Left ventricle myocardium inferior (tissue), 1 donor: ENCODE results near the gene AIG1. TPM values are rescaled to one million over a fixed set of nuclear protein-coding genes. Genes with fewer than 3 reads are reported as not detected.

Source experiments
- DNase-seq: peaks from one replicate; pipeline ENCODE4 v3.0.0-alpha.2; 2020
- H3K27ac ChIP-seq: fragments of 200-600 bp; replicated peaks from 2 replicates; pipeline ENCODE4 v1.8.0; 2021
- H3K27me3 ChIP-seq: fragments of 200-600 bp; 2 replicates; pipeline ENCODE4 v1.8.0; 2021; ENCODE audit warnings: low read depth
- H3K36me3 ChIP-seq: fragments of 200-600 bp; 2 replicates; pipeline ENCODE4 v1.8.0; 2021
- H3K4me1 ChIP-seq: fragments of 200-600 bp; 2 replicates; pipeline ENCODE4 v1.8.0; 2021
- H3K4me3 ChIP-seq: fragments of 200-600 bp; 2 replicates; pipeline ENCODE4 v1.8.0; 2021; ENCODE audit warnings: mild to moderate bottlenecking, moderate library complexity
- H3K9me3 ChIP-seq: fragments of 200-600 bp; replicated peaks from 2 replicates; pipeline ENCODE4 v1.8.0; 2021
- CTCF ChIP-seq: fragments of 200-600 bp; IDR thresholded peaks from 2 replicates; pipeline ENCODE4 v1.8.0; 2021; ENCODE audit warnings: antibody characterized with exemption, mild to moderate bottlenecking, borderline replicate concordance
- intact Hi-C: fragments of 100-400 bp; cut with micrococcal nuclease; formaldehyde crosslinking; loops from one replicate; pipeline ENCODE4 v1.11.0; 2022
- total RNA-seq: library from RNA; stranded (reverse); fragmentation: NEBNext Ultra II Directional; extraction: Animal tissue kit (Norgen Biotek cat#: 25700); gene quantifications from one replicate; pipeline ENCODE4 v1.2.1, GENCODE V29; 2021
- donor health status: DM: no; HTN: yes; CAD: no; lungs with severe emphysema.

AIG1 gene
- total RNA-seq, 1 donor from 2014 or later = 76.5 TPM

DNA sequence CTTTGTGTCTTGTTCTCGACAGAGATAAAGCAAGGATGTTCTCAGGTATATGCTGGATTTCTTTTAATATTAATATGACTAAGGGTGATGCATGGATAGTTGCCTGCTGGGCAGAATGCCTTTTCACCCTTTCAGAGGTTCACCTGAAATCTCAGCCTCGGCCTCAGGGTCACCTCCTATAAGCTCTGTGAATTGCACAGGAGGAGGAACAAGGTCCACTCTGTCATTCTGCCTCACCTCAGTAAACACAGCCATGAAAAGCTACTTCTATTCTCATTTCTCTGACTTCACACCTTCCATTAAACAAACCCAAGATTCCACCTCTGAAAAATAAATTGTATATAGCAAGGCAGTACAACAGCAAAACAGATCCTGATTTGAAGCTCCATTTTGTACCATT, 38.1 kb upstream of the AIG1 start:
- intact Hi-C loops = no loop called here

DNA sequence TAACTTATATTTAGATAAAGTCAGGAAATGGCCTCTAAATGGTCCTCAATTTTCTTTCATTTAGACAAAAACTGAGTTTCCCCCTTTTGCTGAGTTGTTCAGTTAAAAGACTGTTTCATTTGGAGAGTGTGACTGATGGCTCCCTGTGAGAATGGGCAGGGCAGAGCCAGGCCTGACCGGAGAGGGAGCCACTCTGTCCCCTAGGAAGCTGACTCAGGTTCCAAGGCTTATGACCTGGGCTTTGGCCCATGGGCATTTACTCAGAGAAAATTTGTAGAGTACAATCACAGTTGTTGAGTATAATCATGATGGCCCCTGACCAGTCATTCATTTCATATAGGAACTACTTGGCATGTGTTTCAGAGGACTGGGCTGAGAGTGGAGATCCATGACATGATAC, 37.0 kb upstream of the AIG1 start:
- no peaks in the 10 kb centered on the region for H3K9me3 ChIP-seq
- DNase-seq = no peak
- intact Hi-C loops = no loop called here
- no peaks in the 10 kb centered on the region for H3K27me3 ChIP-seq
- H3K36me3 ChIP-seq = no peaks in the 10 kb centered on the region
- TF ChIP-seq CTCF = no peak
- H3K27ac ChIP-seq = no peak overlapping the region
- no peaks in the 10 kb centered on the region for H3K4me1 ChIP-seq
- H3K4me3 ChIP-seq = no peak overlapping the region

More for the DNA sequence above, 38.1 kb upstream of the AIG1 start:
- TF ChIP-seq CTCF = no peak
- H3K9me3 ChIP-seq = no peaks in the 10 kb centered on the region
- DNase-seq = no peak
- no peak overlapping the region for H3K27ac ChIP-seq
- no peak overlapping the region for H3K4me3 ChIP-seq
- no peaks in the 10 kb centered on the region for H3K36me3 ChIP-seq
- H3K4me1 ChIP-seq = no peaks in the 10 kb centered on the region
- no peaks in the 10 kb centered on the region for H3K27me3 ChIP-seq

- Histone ChIP-seq H3K4me3 (no peak overlapping the region), H3K4me1 (no peaks in the 10 kb centered on the region), H3K9me3 (no peaks in the 10 kb centered on the region), H3K27ac (no peak overlapping the region), H3K27me3 (no peaks in the 10 kb centered on the region), H3K36me3 (no peaks in the 10 kb centered on the region)
- intact Hi-C loops = loop anchor here (5.0 kb wide), 1 partner anchor 333 kb away; no protein-coding TSS in a partner anchor
- TF ChIP-seq CTCF = no peak
- no peak for DNase-seq
Observed at GRCh38 chr6:143024977-143025376, 35.7 kb upstream of the AIG1 start.

GRCh38 chr6:143026696-143027449, 33.8 kb upstream of the AIG1 start:
- H3K9me3 ChIP-seq = no peaks in the 10 kb centered on the region
- H3K27me3 ChIP-seq = no peaks in the 10 kb centered on the region
- H3K27ac ChIP-seq = no peak overlapping the region
- peak; percentile 78 for TF ChIP-seq CTCF
- no peaks in the 10 kb centered on the region for H3K36me3 ChIP-seq
- H3K4me3 ChIP-seq = no peak overlapping the region
- peak; percentile 28 for DNase-seq
- H3K4me1 ChIP-seq = no peaks in the 10 kb centered on the region
- intact Hi-C loops = loop anchor here (5.0 kb wide), 1 partner anchor 335 kb away; no protein-coding TSS in a partner anchor

GRCh38 chr6:143034689-143035334, 25.9 kb upstream of the AIG1 start:
- Histone ChIP-seq H3K27ac (no peak overlapping the region), H3K27me3 (no peaks in the 10 kb centered on the region), H3K4me1 (no peaks in the 10 kb centered on the region), H3K4me3 (no peak overlapping the region), H3K9me3 (no peaks in the 10 kb centered on the region), H3K36me3 (no peaks in the 10 kb centered on the region)
- TF ChIP-seq CTCF = no peak
- DNase-seq = no peak
- intact Hi-C loops = no loop called here
